GM21526 (cell line): ENCODE measurements around the gene CMSS1.
"Not testable (repeated sequence)": the region's sequence is repeated elsewhere in the genome, so short reads cannot be mapped to it uniquely, and the experiment has no call there.

Experiments used
- ATAC-seq: cut with Tn5 transposase; IDR thresholded peaks from one replicate; pipeline ENCODE4 v1.9.1; 2021; ENCODE audit warnings: moderate library complexity; ENCODE audit not compliant: unreplicated experiment, low FRiP score

The CMSS1 gene

GRCh38 chr3:99810403-99810802 is 7.3 kb upstream of the CMSS1 start:
- no peak for ATAC-seq

- ATAC-seq, result no peak
Measured at GRCh38 chr3:99817047-99817436, 620 bp upstream of the CMSS1 start.

DNA sequence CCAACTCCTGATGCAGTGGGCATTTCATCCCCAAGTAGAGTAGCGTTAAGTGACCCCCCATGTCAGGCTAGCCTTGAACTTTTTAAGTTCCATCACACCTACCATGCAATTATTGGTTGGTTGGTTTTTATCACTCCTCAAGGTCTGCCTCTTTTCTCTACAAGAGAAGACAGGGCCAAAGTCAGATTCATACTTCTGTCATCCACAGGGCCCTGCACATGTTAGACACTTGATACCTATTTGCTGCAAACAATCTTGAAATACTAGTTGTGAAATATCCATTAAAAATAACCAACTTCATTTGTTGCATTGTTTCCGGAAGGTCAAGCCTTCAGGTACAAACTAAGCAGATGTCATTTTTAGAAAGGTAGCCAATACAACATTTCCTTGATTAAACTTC is 1.2 kb downstream of the CMSS1 start:
- ATAC-seq, result no peak

DNA sequence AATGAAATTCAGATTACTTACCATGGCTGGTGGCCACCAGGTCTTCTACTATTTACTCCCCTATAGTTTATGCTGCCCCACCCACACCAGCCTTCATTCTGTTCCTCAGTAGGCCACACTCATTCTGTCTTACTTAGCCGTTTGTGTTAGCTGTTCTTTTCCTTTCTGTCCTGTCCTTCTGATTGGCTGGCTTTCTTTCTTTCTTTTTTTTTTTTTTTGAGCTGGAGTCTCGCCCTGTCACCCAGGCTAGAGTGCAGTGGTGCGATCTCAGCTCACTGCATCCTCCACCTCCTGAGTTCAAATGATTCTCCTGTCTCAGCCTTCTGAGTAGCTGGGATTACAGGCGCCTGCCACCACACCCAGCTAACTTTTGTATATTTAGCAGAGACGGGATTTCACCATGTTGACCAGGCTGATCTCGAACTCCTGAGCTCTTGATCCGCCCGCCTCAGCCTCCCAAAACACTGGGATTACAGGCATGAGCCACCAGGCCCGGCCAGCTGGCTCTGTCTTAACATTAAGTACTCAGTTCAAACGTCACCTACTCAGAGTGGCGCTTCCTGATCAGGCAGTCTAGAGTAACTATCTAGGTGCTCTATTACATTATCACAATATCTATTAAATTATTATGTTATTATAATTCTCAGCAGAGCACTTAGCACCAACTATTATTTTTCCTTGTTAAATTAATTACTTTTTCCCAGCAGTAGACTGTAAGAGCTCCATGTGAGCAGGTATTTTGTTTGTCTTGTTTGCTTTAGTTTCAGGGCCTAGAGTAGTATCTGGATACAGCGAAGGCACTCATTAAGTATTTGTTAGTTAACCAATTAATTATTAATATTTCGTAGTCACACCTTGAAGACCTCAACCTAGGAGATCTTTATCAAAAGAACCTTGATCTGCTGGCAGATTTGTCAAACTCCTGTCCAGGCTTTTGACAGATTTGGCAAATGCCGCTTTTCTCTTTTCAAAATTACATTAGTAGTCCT is 6.4 kb downstream of the CMSS1 start:
- ATAC-seq, result no peak

- no peak for ATAC-seq
Measured at GRCh38 chr3:99825004-99825640, 7.5 kb downstream of the CMSS1 start.

- ATAC-seq, result no peak
Measured at GRCh38 chr3:99829844-99830243, 12.2 kb downstream of the CMSS1 start.

GRCh38 chr3:99833617-99834205 is 16.0 kb downstream of the CMSS1 start:
- no peak for ATAC-seq

DNA sequence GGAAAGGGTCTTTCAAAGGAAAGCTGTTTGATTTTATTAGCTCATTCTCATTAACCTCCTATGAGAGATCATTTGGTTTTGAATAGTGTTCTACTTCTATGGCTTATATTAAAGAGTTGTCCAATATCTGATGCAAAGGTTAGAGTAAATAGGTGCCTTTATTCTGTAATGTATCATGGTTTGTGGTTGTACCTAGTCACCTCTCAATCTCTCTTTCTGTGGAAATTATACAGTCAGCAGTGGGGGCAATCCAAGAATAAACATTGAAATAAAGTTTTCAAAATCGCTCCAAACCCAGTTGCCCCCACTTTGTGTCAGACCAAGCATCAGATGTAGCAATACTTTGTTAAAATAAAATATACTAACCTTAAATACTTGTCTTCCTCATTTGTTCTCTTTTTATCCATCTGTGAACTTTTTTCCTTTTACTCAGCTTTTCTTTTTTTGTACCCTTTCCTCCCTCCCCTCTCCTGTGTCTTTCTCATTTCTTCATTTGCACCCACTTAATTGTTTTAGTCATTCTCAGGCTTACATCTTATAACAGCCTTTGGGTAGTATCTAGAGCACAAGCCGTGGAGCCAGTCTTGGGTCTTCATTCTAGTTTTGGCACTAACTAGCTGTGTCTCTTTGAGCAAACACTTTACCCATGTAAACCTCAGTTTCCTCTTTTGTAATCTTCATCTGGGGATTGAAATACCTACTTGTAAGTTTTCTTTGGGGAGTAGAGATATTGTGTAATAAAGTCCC is 16.7 kb downstream of the CMSS1 start:
- no peak for ATAC-seq

DNA sequence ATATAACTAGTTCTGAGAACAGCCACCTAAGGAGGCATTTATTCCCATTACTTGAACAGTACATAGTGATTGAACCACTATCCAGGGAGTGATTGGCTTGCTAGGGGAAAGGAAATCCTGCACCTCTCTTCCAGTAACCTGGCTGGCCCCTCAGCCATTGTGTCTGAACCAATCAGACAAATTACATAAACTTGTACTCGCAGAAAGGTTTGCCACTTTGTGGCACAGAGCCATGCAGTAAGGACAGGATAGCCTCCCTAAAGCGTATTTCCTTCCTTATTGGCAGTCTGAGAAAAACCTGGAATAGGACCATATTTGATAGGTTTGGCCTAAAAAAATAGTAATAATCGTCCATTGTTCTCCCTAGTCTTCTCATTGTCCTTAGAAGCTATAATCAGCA is 19.0 kb downstream of the CMSS1 start:
- ATAC-seq, result no peak

GRCh38 chr3:99837715-99838114 is 20.1 kb downstream of the CMSS1 start:
- no peak for ATAC-seq

DNA sequence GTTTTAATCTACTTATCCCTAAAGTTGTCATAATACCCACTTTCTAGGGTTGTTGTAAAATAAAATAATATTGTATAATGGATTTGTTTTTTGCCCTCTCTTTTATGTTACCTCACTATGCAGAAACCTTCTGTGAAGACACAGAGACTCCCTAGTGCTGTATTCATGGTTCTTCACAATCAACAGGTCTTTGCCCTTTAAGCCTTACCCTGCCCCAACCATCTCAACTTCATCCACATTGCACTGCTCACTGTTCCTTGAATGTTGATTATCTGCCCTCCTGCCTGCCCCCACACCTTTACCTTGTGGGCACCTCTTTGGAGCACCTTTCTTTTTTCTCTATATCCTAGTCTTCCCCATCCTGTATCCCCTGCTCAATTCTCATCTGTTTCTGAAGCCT is 21.1 kb downstream of the CMSS1 start:
- no peak for ATAC-seq

DNA sequence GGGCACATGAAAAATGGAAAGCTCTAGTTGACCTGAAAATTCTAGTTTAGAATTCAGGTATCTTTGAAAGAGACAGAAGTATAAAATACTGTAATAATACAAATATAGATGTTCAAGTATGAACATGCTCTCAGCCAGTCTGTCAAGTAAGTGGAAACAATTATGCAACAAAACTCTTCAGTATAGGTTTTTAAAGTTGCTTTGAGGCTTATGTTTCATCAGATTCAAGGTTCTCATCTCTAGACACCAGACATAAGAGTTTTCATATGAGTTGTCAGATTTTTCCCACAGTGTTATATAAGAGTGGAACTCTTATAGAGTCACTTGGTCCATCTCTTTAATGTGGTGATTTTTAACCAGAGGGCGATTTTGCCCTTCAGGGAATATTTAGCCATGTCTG is 22.0 kb downstream of the CMSS1 start:
- ATAC-seq, result no peak

GRCh38 chr3:99841949-99842348 is 24.3 kb downstream of the CMSS1 start:
- not testable (repeated sequence) for ATAC-seq

DNA sequence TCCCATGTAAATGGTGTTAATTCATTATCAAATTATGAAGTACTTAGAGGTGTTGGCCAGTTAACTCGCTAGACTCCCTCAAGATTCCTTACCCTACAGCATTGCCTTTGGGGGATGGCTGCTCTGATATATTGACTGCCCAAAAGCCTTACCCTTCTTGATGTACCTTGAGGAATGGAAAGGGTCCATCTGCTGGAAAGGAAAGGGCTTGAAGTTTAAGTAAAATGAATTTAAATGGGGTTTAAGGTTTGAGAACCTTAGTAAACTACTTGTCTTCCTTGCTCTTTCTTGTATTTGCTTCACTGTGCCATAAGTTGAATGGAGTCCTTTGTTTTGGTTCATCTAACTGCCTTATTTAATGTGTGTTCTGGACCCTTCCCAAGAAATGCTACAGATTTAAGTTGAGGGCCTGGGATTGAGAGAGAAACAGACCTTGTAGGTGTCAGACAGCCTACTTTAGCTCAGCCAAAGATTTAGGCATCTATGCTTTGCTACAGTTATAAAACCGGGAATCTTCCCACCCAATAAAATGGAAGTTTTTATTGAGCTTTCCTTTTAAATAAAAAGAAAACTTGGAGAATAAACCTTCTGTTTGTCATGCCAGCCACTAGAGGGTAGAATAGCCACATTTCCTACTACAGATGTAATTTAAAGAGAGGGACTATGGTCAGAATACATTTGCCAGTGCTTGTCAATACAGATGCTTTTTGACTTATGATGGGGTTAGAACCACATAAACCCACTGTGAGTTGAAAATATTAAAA is 25.3 kb downstream of the CMSS1 start:
- no peak for ATAC-seq

DNA sequence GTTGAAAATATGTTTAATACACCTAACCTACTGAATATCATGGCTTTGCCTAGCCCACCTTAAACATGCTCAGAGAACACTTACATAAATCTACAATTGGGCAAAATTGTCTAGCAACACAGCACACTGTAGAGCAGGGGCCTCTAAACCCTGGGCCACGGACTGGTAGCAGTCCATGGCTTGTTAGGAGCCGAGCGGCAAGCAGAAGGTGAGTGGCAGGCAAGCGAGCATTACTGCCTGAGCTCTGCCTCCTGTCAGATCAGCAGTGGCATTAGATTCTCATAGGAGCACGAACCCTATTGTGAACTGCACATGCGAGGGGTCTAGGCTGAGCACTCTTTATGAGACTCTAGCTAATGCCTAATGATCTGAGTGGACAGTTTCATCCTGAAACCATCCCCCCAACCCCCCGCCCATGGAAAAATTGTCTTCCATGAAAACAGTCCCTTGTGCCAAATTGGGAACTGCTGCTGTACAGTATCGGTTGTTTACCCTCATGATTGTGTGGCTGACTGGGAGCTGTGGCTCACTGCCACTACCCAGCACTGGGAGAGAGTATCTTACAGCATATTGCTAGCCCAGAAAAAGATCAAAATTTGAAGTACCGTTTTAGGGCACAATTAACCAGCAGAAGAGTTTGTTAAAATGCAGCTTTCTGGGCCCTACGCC is 26.1 kb downstream of the CMSS1 start:
- ATAC-seq, result no peak

DNA sequence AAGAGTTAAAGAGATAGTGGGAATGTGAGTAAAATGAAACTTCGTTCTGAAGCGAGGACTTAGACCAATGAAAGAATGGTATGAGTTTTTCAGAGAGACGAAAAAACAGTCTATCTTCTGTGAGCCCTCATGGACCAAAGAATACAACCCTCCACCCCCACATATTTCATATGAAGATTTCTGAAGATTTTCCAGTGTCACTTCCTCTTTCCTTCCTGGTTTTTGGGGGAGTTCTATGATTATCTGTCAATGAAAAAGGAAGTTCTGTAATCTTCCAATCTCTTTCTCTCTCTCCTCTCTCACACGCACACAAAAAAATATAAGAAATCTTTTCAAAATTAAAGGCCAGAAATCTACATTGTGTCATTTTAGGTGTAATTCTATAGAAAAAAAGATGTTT is 27.7 kb downstream of the CMSS1 start:
- ATAC-seq, result no peak

GRCh38 chr3:99845999-99846398 is 28.3 kb downstream of the CMSS1 start:
- ATAC-seq, result no peak

DNA sequence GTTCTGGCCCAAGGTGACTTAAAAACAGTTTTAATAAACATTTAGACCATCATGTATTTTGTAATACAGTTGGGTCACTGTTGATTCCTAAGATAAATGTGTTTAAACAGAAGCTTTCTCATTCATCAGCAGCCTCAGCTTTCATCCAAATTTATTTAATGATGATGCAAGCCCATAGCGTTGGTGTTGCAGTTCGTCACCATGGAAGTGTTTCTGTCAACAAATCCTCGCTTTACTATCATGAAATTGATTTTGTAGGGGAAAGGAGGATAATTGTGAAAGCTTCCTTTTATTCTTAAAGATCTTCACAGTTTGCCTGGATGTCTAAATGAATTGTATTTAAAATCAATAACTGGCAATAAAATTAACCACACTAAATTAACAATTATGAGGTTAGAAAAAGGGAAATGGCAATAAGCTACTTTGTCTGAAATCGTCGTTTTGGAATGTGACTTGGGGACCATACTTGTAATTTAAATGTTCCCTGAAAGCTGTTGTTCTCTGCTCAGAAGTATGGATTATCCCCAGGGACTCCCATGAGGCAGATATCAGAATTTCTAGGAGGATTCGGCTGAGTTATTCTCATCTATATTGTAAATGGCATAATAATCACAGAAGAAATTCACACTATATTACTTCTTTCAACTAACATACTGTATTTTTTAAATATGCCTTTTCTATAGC is 29.0 kb downstream of the CMSS1 start:
- no peak for ATAC-seq

- ATAC-seq, result no peak
Measured at GRCh38 chr3:99848433-99848832, 30.8 kb downstream of the CMSS1 start.
